NCI-H526 treated with DMSO at 0.1 percent for 48 hours (cell line): ENCODE data around the gene SCP2D1.

Experiments
- DNase-seq: peaks from one replicate; lab custom pipeline; 2025; lab: John Stamatoyannopoulos, UW

The SCP2D1 gene

GRCh38 chr20:18815194-18815942 lies 1.8 kb downstream of the SCP2D1 start:
- DNase-seq = no peak

DNA sequence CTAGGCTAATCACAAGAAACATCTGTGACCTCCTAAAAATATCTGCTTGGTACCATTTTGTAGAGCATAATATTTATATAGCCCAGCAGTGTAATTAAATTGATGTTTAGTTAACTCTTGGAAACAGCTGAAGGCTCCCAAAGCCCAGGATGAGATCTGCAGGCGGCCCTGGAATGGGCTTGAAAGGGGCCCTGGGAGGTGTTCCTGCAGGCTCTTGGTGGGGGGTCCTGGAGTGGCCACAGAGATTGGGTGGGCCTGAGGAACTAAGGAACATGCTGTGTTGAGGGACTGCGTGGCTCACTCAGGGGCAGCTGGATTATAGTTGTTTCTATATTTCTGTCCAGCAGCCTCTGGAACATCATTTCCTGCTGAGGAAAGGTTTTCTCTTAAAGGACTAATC lies 9.2 kb downstream of the SCP2D1 start:
- DNase-seq = no peak

DNA sequence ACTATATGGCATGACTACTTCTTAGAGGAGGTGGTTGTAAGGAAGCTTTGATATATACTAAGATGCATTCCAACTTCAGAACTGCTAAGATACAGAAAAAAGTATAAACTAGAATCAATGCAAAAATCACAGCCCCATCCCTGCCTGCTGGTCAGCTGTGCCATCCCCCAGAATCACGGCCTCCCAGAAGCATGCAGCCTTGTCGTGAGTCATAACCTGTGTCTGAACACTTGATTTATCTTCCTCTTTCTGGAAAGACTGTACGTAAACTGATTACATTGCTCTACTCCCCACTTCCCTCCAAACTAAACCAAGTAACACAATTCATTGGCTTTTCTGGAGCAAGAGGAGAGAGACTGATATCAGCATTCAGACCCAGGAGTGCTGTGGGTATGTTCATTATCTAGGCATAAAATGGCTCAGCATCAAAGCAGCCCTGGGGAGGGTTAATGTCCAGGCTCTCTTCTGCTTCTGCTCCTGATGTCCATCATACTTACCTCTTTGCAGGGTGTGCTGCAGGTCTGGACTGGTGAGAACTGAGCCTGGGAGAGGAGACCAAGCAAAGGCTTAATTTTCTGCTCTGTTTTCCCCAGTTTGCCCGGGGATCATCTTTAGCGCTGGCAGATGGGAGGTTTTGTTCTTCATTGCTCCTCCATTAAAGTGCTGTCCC lies 18.4 kb downstream of the SCP2D1 start:
- DNase-seq = no peak

DNA sequence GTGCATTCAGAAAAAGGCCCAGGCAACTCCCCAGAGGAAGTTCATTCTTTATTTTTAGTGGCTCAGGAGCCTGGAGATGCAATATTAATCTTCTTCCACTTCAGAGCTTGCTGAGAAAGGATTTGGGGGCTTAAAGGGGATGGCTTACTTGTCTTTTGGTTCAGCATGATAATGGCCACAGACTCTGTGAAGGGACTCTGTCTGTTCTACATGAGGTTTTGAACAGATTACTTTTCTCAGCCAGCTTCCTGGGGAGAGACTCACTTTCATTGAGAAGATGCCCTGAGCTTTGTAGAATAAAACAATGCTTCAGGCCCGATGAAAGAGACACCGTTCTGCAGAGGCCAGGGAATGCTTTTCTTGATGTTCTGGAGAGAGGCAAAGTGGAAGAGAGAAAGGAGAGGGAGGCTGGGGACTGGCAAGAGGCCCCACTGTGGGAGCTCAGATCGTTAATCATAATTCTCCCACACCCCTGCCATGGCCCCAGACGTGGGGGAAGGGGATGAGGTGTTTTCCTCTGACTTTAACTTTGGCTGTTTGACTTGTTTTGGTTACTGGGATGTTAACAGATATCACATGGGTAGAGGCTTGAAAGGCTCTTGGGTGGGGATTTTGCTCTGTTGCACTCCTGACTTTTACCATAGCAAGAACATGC lies 19.1 kb downstream of the SCP2D1 start:
- no peak for DNase-seq

DNA sequence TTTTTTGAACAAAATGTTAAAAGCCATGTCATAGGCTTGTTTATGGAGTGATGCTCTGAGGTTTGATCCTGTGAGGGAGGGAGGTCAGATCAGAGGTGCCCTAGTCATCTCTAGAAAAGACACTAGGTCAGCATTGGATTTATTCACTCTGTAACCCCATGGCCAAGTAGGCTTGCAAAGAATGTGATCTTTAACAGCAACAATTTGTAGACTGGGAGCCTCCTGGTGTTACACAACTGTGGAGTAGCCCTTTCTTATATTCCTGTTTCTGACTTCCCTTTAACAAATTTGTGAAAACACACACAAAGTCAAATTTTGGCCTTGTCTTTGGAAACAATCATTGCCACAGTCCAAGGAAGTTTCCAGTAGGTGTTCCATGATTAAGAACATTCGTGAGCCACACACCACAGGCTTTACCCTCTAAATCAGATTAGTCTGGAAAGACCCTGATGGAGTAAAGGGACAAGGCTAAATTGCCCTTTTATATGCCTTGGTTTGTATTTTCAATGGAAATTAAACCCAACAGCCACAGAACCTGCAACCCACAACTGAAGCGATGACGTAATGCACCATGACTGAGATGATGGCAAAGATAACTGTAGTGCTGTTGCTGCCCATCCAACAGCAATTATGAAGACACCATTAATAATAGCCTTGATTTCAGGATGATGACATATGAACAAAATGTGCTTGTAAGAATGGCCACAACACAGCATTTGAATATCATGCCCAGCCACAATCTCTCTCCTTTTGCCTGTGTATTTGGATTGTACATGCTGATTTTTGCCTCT lies 22.1 kb downstream of the SCP2D1 start:
- DNase-seq = no peak

DNA sequence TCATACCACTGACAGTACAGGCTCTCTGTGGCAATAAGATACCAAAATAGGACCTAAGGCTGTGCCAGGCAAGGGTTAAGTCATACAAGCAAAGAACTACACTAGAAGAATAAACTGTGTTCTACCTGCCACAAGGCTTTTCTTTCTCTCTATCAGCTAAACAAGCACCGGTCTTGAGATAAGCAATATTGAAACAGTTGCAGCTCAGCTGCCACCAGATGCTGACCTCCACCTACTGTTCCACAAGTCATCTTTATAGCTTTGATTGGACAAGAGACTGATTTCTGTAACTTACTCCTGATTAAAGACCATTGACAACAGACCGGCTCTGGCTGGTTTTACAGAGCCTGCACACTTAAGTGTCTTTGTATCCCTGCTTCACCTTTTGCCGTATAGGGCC lies 24.1 kb downstream of the SCP2D1 start:
- DNase-seq = no peak

DNA sequence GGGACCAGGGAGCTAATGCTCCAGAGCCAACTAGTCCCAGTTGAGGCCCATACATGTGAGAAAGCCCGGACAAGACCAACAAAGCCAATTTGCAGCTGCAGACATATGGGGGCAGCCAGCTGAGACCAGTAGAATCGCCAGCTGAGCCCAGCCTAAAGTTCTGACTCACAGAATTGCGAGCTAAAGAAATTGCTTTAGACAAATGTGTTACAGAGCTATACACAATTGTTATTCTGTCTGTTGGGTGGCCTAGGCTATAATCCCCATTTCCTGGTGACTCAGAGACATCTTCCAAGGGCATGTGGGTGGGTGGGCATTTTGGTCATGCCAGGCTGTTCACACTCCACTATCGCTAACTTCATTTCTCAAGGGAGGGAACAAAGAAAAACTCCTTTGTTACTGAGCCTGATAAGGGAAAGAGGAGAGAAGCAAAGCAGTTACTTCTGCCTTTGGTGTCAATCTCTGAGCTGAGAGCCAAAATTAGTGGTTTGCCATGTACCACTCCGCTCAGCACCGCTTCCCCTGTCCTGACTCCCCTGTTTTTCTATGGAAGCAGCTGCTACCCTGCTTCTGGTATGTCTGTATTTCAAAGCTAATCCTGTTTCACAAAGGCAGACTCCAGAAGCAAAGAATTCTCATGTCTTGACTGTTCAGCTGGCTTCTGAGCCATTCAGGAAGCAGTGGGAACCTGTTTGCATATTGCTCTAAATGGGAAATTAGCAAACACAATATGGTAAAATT lies 26.1 kb downstream of the SCP2D1 start:
- no peak for DNase-seq

DNA sequence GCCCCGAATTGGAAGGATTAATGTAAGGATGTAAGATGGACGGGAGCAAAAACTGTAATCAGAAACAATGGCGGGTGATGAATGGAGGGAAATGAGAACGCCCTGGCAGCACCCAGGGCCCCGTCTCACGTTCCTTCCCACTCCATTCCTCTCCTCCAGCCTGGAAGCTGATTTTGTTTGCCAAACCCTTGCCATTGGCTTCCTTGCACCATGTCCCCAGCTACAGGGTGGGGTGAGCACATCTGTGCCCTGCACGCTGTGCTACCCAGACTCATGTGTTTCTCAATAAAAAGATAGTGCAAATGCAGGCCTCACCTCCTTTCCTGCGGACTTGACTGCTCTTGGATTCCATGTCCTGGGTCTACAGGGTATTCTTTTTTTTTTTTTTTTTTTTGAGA lies 26.7 kb downstream of the SCP2D1 start:
- no peak for DNase-seq

DNA sequence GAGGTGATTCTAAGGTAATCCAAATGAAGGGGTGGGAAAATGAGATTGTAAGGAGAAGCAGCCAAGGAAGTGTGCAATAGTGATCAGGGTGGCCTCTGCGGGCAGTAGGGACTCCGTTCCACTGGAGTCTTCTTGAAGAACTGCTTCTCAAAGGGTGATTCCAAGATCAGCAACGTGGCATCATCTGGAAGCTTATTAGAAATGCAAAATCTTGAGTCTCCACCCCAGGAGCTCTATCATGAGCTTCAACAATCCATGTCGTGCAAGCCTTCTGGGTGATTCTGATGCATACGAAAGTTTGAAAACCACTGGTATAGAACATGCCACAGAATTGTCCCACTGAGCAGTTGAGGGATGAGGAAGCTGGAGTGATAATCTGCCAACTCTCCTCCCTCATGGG lies 31.4 kb downstream of the SCP2D1 start:
- no peak for DNase-seq

DNA sequence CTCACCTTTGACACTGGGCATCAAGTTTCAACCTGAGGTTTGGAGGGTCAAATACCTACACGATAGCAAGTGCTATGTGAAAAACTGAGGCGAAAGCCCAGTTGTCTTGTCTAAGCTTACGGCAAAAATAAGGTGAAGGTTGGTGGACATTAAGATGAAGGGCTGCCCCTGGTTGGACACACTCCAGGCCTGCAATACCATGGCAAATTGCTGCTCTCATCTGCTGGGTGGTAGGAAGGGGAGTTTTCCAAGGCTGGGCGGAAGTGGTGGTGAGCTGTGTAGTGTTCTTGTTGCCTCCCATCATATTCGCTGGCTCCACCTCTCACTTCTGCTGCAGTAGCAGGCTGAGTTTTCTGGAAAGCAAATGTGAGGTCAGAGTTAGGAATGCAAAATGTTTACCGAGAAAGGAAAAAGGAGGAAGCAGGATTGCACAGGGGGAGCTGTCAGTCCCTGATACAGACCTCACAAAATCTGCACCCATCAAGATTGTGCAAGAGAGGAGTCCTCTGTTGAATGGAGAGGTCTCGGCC lies 33.7 kb downstream of the SCP2D1 start:
- DNase-seq = no peak

GRCh38 chr20:18849131-18849530 lies 35.5 kb downstream of the SCP2D1 start:
- DNase-seq = no peak

DNA sequence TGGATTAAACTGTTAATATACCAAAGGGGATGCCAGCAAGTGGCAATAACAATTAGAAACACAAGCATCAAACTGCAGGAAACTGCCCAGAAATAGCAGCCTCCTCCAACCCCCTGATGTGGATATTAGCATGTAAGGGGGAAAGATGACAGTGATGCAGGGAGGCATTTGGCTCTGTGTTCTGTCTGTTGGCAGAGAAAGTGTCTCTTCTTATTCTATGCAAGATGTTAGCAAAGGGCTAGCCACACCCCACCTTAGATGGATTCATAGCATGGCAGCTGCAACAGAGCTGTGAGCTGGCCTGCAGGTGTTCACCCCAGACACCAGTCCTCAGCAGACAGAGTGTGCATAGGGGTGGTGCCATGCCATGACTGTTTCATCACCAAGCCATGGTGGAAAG lies 38.0 kb downstream of the SCP2D1 start:
- no peak for DNase-seq

DNA sequence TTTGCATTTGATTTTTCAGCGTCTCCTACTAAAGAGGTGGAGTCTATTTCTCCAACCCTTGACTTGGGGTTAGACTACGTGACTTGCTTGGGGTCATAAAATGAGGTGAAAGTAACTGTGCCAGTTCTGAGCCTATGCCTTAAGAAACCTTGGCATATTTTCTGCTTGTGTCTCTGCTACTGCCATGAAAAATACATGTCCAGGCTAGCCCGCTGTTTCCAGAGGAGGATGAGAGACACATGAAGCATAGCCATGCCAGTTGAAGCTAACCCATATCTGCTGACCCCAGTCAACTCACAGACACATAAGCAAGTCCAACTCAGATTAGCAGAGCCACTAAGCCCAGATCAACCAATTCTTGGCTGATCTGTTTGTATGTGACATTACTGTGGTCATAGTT lies 38.7 kb downstream of the SCP2D1 start:
- no peak for DNase-seq

GRCh38 chr20:18853216-18853615 lies 39.6 kb downstream of the SCP2D1 start:
- no peak for DNase-seq

- no peak for DNase-seq
Measured at GRCh38 chr20:18853946-18854646, 40.5 kb downstream of the SCP2D1 start.

- DNase-seq = no peak
Measured at GRCh38 chr20:18855882-18856281, 42.3 kb downstream of the SCP2D1 start.

DNA sequence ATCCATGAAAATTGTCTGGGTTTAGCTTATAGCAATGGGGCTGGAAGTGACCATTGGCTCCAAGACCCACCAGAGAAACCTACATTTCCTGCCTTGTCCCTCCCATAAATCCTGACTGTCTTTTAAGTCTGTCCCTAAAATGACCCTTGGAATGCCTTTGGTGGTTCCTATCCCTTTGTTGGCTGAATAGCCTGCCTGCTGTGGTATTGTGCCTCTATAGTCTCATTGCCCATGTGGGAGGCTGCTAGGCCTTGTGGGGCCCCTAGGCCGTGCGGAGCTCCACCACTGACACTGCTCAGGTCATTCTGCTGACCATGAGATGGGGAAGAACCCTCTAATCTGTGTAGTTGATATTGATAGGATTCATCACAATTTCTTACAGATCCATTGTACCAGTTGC lies 43.3 kb downstream of the SCP2D1 start:
- no peak for DNase-seq

GRCh38 chr20:18857640-18858039 lies 44.1 kb downstream of the SCP2D1 start:
- DNase-seq = no peak

DNA sequence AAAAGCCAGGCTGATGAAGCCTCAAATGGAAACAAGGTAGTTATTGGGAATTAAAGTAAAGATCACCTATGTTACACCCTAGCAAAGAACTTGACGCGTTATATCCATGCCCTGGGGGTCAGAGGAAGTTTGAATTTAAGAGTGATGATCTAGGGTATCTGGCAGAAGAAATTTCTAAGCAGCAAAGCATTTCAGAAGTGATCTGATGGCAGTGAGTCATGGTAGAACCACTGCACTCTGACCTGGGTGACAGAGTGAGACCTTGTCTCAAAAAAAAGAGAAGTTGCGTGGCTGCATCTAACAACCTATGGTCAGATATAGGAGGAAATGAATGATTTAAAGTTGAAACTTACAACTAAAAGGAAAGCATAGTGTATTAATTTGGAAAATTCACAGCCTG lies 45.2 kb downstream of the SCP2D1 start:
- DNase-seq = no peak
